K562 (cell line): ENCODE measurements around the gene INSM1. TPM values are rescaled to one million over a fixed set of nuclear protein-coding genes. Genes with fewer than 3 reads are reported as not detected.

Source experiments
- ATAC-seq: fragments of 200-7000 bp; cut with Tn5 transposase; 3 replicates; pipeline ENCODE4 v1.9.1; 2020; ENCODE audit warnings: moderate library complexity
- BruUV-seq: library from RNA; stranded (reverse); fragments of 400-500 nt; replicated peaks from 2 replicates; lab custom pipeline; 2021; lab: Mats Ljungman, UMichigan
- CTCF ChIA-PET: fragments of 300-600 bp; formaldehyde crosslinking; extraction: SDS; loops from one replicate; lab custom pipeline; 2021; ENCODE audit warnings: low intra/inter-chr PET ratio; lab: Yijun Ruan, JAX
- POLR2A ChIA-PET: fragments of 300-600, 350-650 bp; sonication (Branson Sonifier 250); formaldehyde crosslinking; extraction: SDS; loops from one replicate; lab custom pipeline; 2021; ENCODE audit warnings: antibody characterized with exemption, inconsistent platforms; lab: Yijun Ruan, JAX
- DNase-seq, 4 experiments: peaks; one replicate each; pipeline versions ENCODE4 v3.0.0 to v3.0.0-alpha.2; 2011 to 2018; ENCODE audit warnings: low spot score in 3 of 4, mixed read lengths in 3 of 4; ENCODE audit errors: extremely low read depth in 1 of 4
- FAIRE-seq: peaks from 2 replicates; lab custom pipeline; 2011; peaks lifted over from hg19 to GRCh38; lab: Jason Lieb, UNC
- H2AFZ ChIP-seq: 2 replicates; pipeline ENCODE4 v1.6.0; 2011; ENCODE audit warnings: low read depth, low read length, control low read depth, inconsistent platforms
- H3K27ac ChIP-seq: fragments of 200-600 bp; 3 replicates; pipeline ENCODE4 v1.8.0; 2011; ENCODE audit warnings: low read depth, mild to moderate bottlenecking, control low read depth, inconsistent platforms, low read length, moderate library complexity, mixed read lengths; ENCODE audit errors: extremely low read depth
- H3K27me3 ChIP-seq, 2 experiments: fragments of 300-600 bp in 1 of 2; 2 replicates in 1 of 2; 3 replicates in 1 of 2; pipeline versions ENCODE4 v1.6.0 to v1.8.0; 2011; ENCODE audit warnings: inconsistent platforms in 2 of 2, low read length in 2 of 2, mild to moderate bottlenecking in 1 of 2, mixed read lengths in 1 of 2, moderate library complexity in 1 of 2; ENCODE audit not compliant: control insufficient read depth in 2 of 2, insufficient read depth in 2 of 2
- H3K36me3 ChIP-seq: fragments of 300-600 bp; 3 replicates; pipeline ENCODE4 v1.8.0; 2011; ENCODE audit warnings: mild to moderate bottlenecking, low read length, inconsistent platforms; ENCODE audit not compliant: control insufficient read depth, insufficient read depth
- H3K4me1 ChIP-seq, 2 experiments: fragments of 200-600 bp in 1 of 2; replicated peaks in 1 of 2; 2 replicates in 1 of 2; 3 replicates in 1 of 2; pipeline versions ENCODE4 v1.5.1 to v1.8.0; 2011; ENCODE audit warnings: inconsistent platforms in 2 of 2, low read length in 2 of 2, mild to moderate bottlenecking in 1 of 2, mixed read lengths in 1 of 2, moderate library complexity in 1 of 2; ENCODE audit not compliant: control insufficient read depth in 2 of 2, insufficient read depth in 2 of 2
- H3K4me2 ChIP-seq: 2 replicates; pipeline ENCODE4 v1.6.1; 2011; ENCODE audit warnings: low read length, control low read depth, inconsistent platforms, mixed read lengths; ENCODE audit not compliant: insufficient read depth
- H3K4me3 ChIP-seq: fragments of 200-600 bp; sonication (generic), shearing (Covaris generic); 2 replicates; pipeline ENCODE4 v1.5.1; 2016; ENCODE audit warnings: control low read depth, inconsistent platforms
- H3K79me2 ChIP-seq: fragments of 200-600 bp; 3 replicates; pipeline ENCODE4 v1.8.0; 2011; ENCODE audit warnings: low read length, inconsistent platforms; ENCODE audit not compliant: control insufficient read depth, insufficient read depth
- H3K9ac ChIP-seq, 2 experiments: 2 replicates each; pipeline versions ENCODE4 v1.6.0 to v1.6.1; 2011; ENCODE audit warnings: low read depth in 2 of 2, low read length in 2 of 2, control low read depth in 1 of 2, inconsistent platforms in 1 of 2, mild to moderate bottlenecking in 1 of 2, mixed read lengths in 1 of 2; ENCODE audit not compliant: insufficient read depth in 1 of 2
- H3K9me1 ChIP-seq: one replicate; pipeline ENCODE4 v1.6.0; 2011; ENCODE audit warnings: inconsistent platforms, mild to moderate bottlenecking, low read length, moderate library complexity; ENCODE audit not compliant: control insufficient read depth, insufficient read depth
- H3K9me3 ChIP-seq: replicated peaks from 2 replicates; pipeline ENCODE4 v1.5.1; 2011; ENCODE audit warnings: low read depth, low read length, inconsistent platforms; ENCODE audit not compliant: control insufficient read depth, insufficient read depth
- H4K20me1 ChIP-seq: replicated peaks from 2 replicates; pipeline ENCODE4 v1.6.1; 2011; ENCODE audit warnings: low read length, inconsistent platforms, mixed read lengths; ENCODE audit not compliant: control insufficient read depth, insufficient read depth
- ATF1 ChIP-seq, 2 experiments: fragments of 450-650 bp in 1 of 2; IDR thresholded peaks; 2 replicates each; pipeline ENCODE4 v1.6.1; 2016; ENCODE audit warnings: missing compliant biosample characterization in 1 of 2, missing genetic modification characterization in 1 of 2
- CHD4 ChIP-seq: fragments of 200-600 bp; sonication (generic); IDR thresholded peaks from 3 replicates; pipeline ENCODE4 v1.6.1; 2012; ENCODE audit warnings: low read depth, mild to moderate bottlenecking, mixed read lengths, low read length, inconsistent platforms; ENCODE audit not compliant: insufficient read depth, insufficient replicate concordance, poor library complexity, severe bottlenecking
- E2F5 ChIP-seq: sonication (generic); formaldehyde crosslinking; IDR thresholded peaks from 2 replicates; pipeline ENCODE4 v1.8.0; 2022; ENCODE audit warnings: mild to moderate bottlenecking, missing genetic modification reagents
- ERF ChIP-seq: fragments of 450-650 bp; formaldehyde crosslinking; IDR thresholded peaks from 2 replicates; pipeline ENCODE4 v1.4.0; 2020; ENCODE audit warnings: mild to moderate bottlenecking, mixed read lengths
- FOSL1 ChIP-seq: fragments of 200-800 bp; sonication (Bioruptor generic); conservative IDR thresholded peaks from 2 replicates; pipeline ENCODE4 v1.6.1; 2016; ENCODE audit warnings: missing genetic modification characterization, missing compliant biosample characterization
- GATAD2B ChIP-seq: fragments of 450-650 bp; IDR thresholded peaks from 2 replicates; pipeline ENCODE4 v1.6.1; 2017; ENCODE audit warnings: mild to moderate bottlenecking, borderline replicate concordance
- HDAC3 ChIP-seq: fragments of 450-650 bp; IDR thresholded peaks from 2 replicates; pipeline ENCODE4 v1.6.1; 2018; ENCODE audit warnings: borderline replicate concordance, mild to moderate bottlenecking, moderate library complexity; ENCODE audit not compliant: partially characterized antibody
- L3MBTL2 ChIP-seq: fragments of 450-650 bp; IDR thresholded peaks from 2 replicates; pipeline ENCODE4 v1.6.1; 2016; ENCODE audit warnings: mild to moderate bottlenecking, moderate library complexity
- MAZ ChIP-seq, 2 experiments: fragments of 450-650 bp in 1 of 2; sonication (generic) in 1 of 2; formaldehyde crosslinking; IDR thresholded peaks in 1 of 2; conservative IDR thresholded peaks in 1 of 2; 2 replicates each; pipeline versions ENCODE4 v1.4.0 to v1.5.0; 2020; ENCODE audit warnings: mild to moderate bottlenecking in 1 of 2, missing genetic modification reagents in 1 of 2
- MED1 ChIP-seq: sonication (generic); formaldehyde crosslinking; IDR thresholded peaks from 2 replicates; pipeline ENCODE4 v1.8.1; 2023; ENCODE audit warnings: missing genetic modification reagents, borderline replicate concordance
- MTF1 ChIP-seq: fragments of 250-450 bp; sonication (Bioruptor Pico); IDR thresholded peaks from 2 replicates; pipeline ENCODE4 v1.9.0; 2021; ENCODE audit warnings: moderate library complexity, mild to moderate bottlenecking, inconsistent platforms, borderline replicate concordance
- NCOR1 ChIP-seq: fragments of 450-650 bp; IDR thresholded peaks from 2 replicates; pipeline ENCODE4 v1.6.1; 2016; ENCODE audit warnings: mild to moderate bottlenecking, moderate library complexity
- NKRF ChIP-seq: fragments of 450-650 bp; IDR thresholded peaks from 2 replicates; pipeline ENCODE4 v1.6.1; 2016; ENCODE audit warnings: borderline replicate concordance
- NR3C1 ChIP-seq: sonication (generic); formaldehyde crosslinking; IDR thresholded peaks from 2 replicates; pipeline ENCODE4 v1.8.1; 2022; ENCODE audit warnings: missing genetic modification reagents
- POLR3G ChIP-seq: IDR thresholded peaks from 2 replicates; pipeline ENCODE4 v1.6.1; 2011; ENCODE audit not compliant: insufficient read length, insufficient replicate concordance; ENCODE audit errors: extremely low read depth
- SMARCA4 ChIP-seq: fragments of 450-650 bp; IDR thresholded peaks from 2 replicates; pipeline ENCODE4 v1.6.1; 2016
- SOX6 ChIP-seq: fragments of 450-650 bp; IDR thresholded peaks from 2 replicates; pipeline ENCODE4 v1.6.1; 2014; ENCODE audit warnings: mild to moderate bottlenecking
- TEAD1 ChIP-seq, 2 experiments: fragments of 450-650 bp in 1 of 2; sonication (generic) in 1 of 2; formaldehyde crosslinking; IDR thresholded peaks; 2 replicates each; pipeline versions ENCODE4 v1.4.0 to v1.8.0; 2020 to 2022; ENCODE audit warnings: mild to moderate bottlenecking in 2 of 2, missing genetic modification reagents in 1 of 2
- ZNF124 ChIP-seq: sonication (generic); formaldehyde crosslinking; IDR thresholded peaks from 2 replicates; pipeline ENCODE4 v1.8.1; 2022; ENCODE audit warnings: missing genetic modification reagents
- ZNF449 ChIP-seq: fragments of 250-450 bp; sonication (Bioruptor Pico); IDR thresholded peaks from 2 replicates; pipeline ENCODE4 v1.8.0; 2022; ENCODE audit warnings: moderate library complexity, mild to moderate bottlenecking, inconsistent platforms
- WGBS: fragments of 100-300 bp; shearing (Covaris generic); methylation state at CpG from one replicate; pipeline ENCODE4 v1.1.6; 2016; ENCODE audit warnings: low coverage, mixed read lengths; ENCODE audit not compliant: insufficient coverage; ENCODE audit errors: missing lambda C conversion rate; 5-methylcytosine and 5-hydroxymethylcytosine counted together
- in situ Hi-C: fragments of 300-500 bp; cut with MboI; formaldehyde crosslinking; loops from 4 replicates; pipeline ENCODE4 v1.15.0; 2018; ENCODE audit warnings: inconsistent platforms, mixed read lengths
- intact Hi-C: fragments of 100-400 bp; cut with micrococcal nuclease; formaldehyde crosslinking; loops from 2 replicates; pipeline ENCODE4 v1.14.2; 2022
- polyA plus RNA-seq, 8 experiments: library from polyadenylated mRNA; depleted of rRNA in 4 of 8; stranded (reverse) in 5 of 8; unstranded in 3 of 8; fragments of >200 nt; fragmentation: Nextera tagmentation in 2 of 8; fragmentation: Illumina TruSeq in 1 of 8; extraction: Ambion mirVana in 2 of 8; extraction: Trizol in 1 of 8; gene quantifications; 2 replicates each; pipeline versions ENCODE4 v1.2.1 to v1.2.3, GENCODE V29; 2011 to 2014; ENCODE audit warnings: inconsistent platforms in 1 of 8, missing spikeins in 1 of 8
- total RNA-seq, 7 experiments: library from RNA; depleted of rRNA in 6 of 7; stranded (reverse); fragments of >200 nt in 6 of 7; fragmentation: Illumina TruSeq in 2 of 7; extraction: Trizol in 2 of 7; gene quantifications; 2 replicates each; pipeline versions ENCODE4 v1.2.1 to v1.2.3, GENCODE V29; 2011 to 2021; ENCODE audit warnings: low replicate concordance in 1 of 7

Gene INSM1
- total and polyA plus RNA-seq, 9 of the 15 experiments (the other 6 are each of a cell fraction or from before 2014, with no cell fraction given), result not detected

- Histone ChIP-seq H3K27me3 (peaks cover 0 to 9% of the 10 kb centered on the region in 2 experiments; a peak in 1 of 5 replicates), H3K27ac (no peak overlapping the region), H3K4me1 (no peaks in the 10 kb centered on the region), H3K9ac (no peak overlapping the region), H4K20me1 (no peaks in the 10 kb centered on the region), H3K9me3 (no peaks in the 10 kb centered on the region; the same call in 1 of the 2 replicates), H3K4me2 (no peak overlapping the region), H3K4me3 (no peak overlapping the region), H3K9me1 (no peaks in the 10 kb centered on the region), H3K79me2 (no peaks in the 10 kb centered on the region), H2AFZ (no peak overlapping the region), H3K36me3 (no peaks in the 10 kb centered on the region)
- in situ Hi-C loops, result no loop called here
- POLR2A ChIA-PET, result no interaction called here
- BruUV-seq, result no TSS peak
- ATAC-seq (no peak), DNase-seq (no peak), FAIRE-seq (no peak)
- intact Hi-C loops, result no loop called here
- CTCF ChIA-PET, result no interaction called here
- no peak for TF ChIP-seq POLR3G
- no peak for TF ChIP-seq L3MBTL2
- TF ChIP-seq ZNF124 (CRISPR knock-in tag), result no peak
- TF ChIP-seq SOX6, result no peak
- no peak for TF ChIP-seq HDAC3
- no peak for TF ChIP-seq CHD4
- TF ChIP-seq MAZ (CRISPR knock-in tag; conservative IDR thresholded peaks at IDR 0.05 in 1 of 2, IDR thresholded peaks at IDR 0.05 in 1 of 2), result no peak
- no peak for TF ChIP-seq SMARCA4
- TF ChIP-seq ZNF449, result no peak
- no peak for TF ChIP-seq ATF1 (CRISPR knock-in tag; IDR thresholded peaks at IDR 0.05)
- no peak for TF ChIP-seq ATF1 (tag; IDR thresholded peaks at IDR 0.05)
- TF ChIP-seq NKRF, result no peak
- TF ChIP-seq MTF1, result no peak
- TF ChIP-seq TEAD1 (CRISPR knock-in tag; IDR thresholded peaks at IDR 0.05), result no peak
- no peak for TF ChIP-seq GATAD2B
- no peak for TF ChIP-seq ERF (CRISPR knock-in tag)
- TF ChIP-seq FOSL1 (tag), result no peak
- TF ChIP-seq NCOR1, result no peak
- no peak for TF ChIP-seq MED1 (CRISPR knock-in tag)
- TF ChIP-seq E2F5, result no peak
- TF ChIP-seq NR3C1 (CRISPR knock-in tag), result no peak
- WGBS, result 0% methylated on average over 6 of the region's 8 CpGs
These were observed 8.0 kb downstream of the INSM1 start for GRCh38 chr20:20375862-20376261.
